ENCODE measurements around the gene DZIP1L.

GRCh38 chr3:138034918-138035317 lies 80.5 kb downstream of the DZIP1L start:
- TF ChIP-seq, protein P1, sequence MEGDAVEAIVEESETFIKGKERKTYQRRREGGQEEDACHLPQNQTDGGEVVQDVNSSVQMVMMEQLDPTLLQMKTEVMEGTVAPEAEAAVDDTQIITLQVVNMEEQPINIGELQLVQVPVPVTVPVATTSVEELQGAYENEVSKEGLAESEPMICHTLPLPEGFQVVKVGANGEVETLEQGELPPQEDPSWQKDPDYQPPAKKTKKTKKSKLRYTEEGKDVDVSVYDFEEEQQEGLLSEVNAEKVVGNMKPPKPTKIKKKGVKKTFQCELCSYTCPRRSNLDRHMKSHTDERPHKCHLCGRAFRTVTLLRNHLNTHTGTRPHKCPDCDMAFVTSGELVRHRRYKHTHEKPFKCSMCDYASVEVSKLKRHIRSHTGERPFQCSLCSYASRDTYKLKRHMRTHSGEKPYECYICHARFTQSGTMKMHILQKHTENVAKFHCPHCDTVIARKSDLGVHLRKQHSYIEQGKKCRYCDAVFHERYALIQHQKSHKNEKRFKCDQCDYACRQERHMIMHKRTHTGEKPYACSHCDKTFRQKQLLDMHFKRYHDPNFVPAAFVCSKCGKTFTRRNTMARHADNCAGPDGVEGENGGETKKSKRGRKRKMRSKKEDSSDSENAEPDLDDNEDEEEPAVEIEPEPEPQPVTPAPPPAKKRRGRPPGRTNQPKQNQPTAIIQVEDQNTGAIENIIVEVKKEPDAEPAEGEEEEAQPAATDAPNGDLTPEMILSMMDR (IDR thresholded peaks at IDR 0.05), result no peak
- TF ChIP-seq POLR2A (IDR thresholded peaks at IDR 0.05), result no peak
- no peak for TF ChIP-seq EP300 (IDR thresholded peaks at IDR 0.05)
